GM23338 (cell line): ENCODE data around the gene GRID1. TPM values are rescaled to one million over a fixed set of nuclear protein-coding genes. Genes with fewer than 3 reads are reported as not detected.

Experiments used
- ATAC-seq: fragments of 200-7000 bp; cut with Tn5 transposase; 3 replicates; pipeline ENCODE4 v1.9.1; 2020
- DNase-seq: peaks from one replicate; pipeline ENCODE4 v3.0.0-alpha.2; 2015; ENCODE audit warnings: low spot score
- H2AFZ ChIP-seq: fragments of 200-600 bp; sonication (generic); 2 replicates; pipeline ENCODE4 v1.8.0; 2016; ENCODE audit warnings: antibody characterized with exemption, mild to moderate bottlenecking, moderate library complexity
- H3F3A ChIP-seq: fragments of 200-600 bp; sonication (generic); replicated peaks from 2 replicates; pipeline ENCODE4 v1.8.0; 2017; ENCODE audit warnings: antibody characterized with exemption, mixed run types, low read depth
- H3K27ac ChIP-seq: fragments of 200-600 bp; sonication (generic); 2 replicates; pipeline ENCODE4 v1.6.1; 2016; ENCODE audit warnings: low read depth
- H3K27me3 ChIP-seq: fragments of 200-600 bp; sonication (generic); 2 replicates; pipeline ENCODE4 v1.8.0; 2016; ENCODE audit warnings: mild to moderate bottlenecking, mixed run types, moderate library complexity; ENCODE audit not compliant: insufficient read depth
- H3K36me3 ChIP-seq: fragments of 200-600 bp; sonication (generic); 2 replicates; pipeline ENCODE4 v1.8.0; 2016; ENCODE audit warnings: mild to moderate bottlenecking; ENCODE audit not compliant: insufficient read depth
- H3K4me1 ChIP-seq: fragments of 200-600 bp; sonication (generic); 2 replicates; pipeline ENCODE4 v1.8.0; 2016; ENCODE audit warnings: mild to moderate bottlenecking, moderate library complexity; ENCODE audit not compliant: insufficient read depth
- H3K4me2 ChIP-seq: fragments of 200-600 bp; sonication (generic); 2 replicates; pipeline ENCODE4 v1.7.1; 2017; ENCODE audit warnings: mixed run types
- H3K4me3 ChIP-seq: fragments of 200-600 bp; sonication (generic); 2 replicates; pipeline ENCODE4 v1.6.1; 2016; ENCODE audit warnings: mixed run types
- H3K79me2 ChIP-seq: fragments of 200-600 bp; sonication (generic); replicated peaks from 2 replicates; pipeline ENCODE4 v1.8.0; 2017; ENCODE audit warnings: mild to moderate bottlenecking; ENCODE audit not compliant: insufficient read depth
- H3K9me2 ChIP-seq: fragments of 200-600 bp; sonication (generic); 2 replicates; pipeline ENCODE4 v1.8.0; 2017; ENCODE audit not compliant: insufficient read depth
- H4K20me1 ChIP-seq: fragments of 200-600 bp; sonication (generic); replicated peaks from 2 replicates; pipeline ENCODE4 v1.8.0; 2017; ENCODE audit warnings: mild to moderate bottlenecking; ENCODE audit not compliant: insufficient read depth
- H3K27ac Mint-ChIP-seq: 2 replicates; pipeline ENCODE4 v1.8.0; 2020; ENCODE audit warnings: inconsistent platforms, mild to moderate bottlenecking, moderate library complexity, mixed read lengths
- H3K27me3 Mint-ChIP-seq: 3 replicates; pipeline ENCODE4 v1.8.0; 2022; ENCODE audit warnings: low read depth, mild to moderate bottlenecking, moderate library complexity, mixed read lengths, inconsistent platforms; ENCODE audit not compliant: insufficient read depth, poor library complexity
- H3K36me3 Mint-ChIP-seq: 3 replicates; pipeline ENCODE4 v1.8.0; 2021; ENCODE audit warnings: low read depth, mild to moderate bottlenecking, inconsistent platforms, moderate library complexity, mixed read lengths
- H3K4me1 Mint-ChIP-seq: 3 replicates; pipeline ENCODE4 v1.8.0; 2020; ENCODE audit warnings: mild to moderate bottlenecking, inconsistent platforms, mixed read lengths
- H3K4me3 Mint-ChIP-seq: 3 replicates; pipeline ENCODE4 v1.8.0; 2021; ENCODE audit warnings: moderate library complexity, mild to moderate bottlenecking, inconsistent platforms, mixed read lengths
- H3K9me3 Mint-ChIP-seq: 3 replicates; pipeline ENCODE4 v1.8.0; 2020; ENCODE audit warnings: moderate library complexity, mild to moderate bottlenecking, inconsistent platforms, mixed read lengths
- CREB1 ChIP-seq: fragments of 250-450 bp; sonication (Bioruptor Pico); IDR thresholded peaks from 2 replicates; pipeline ENCODE4 v1.5.0; 2020; ENCODE audit warnings: low read depth, mild to moderate bottlenecking, moderate library complexity
- CTCF ChIP-seq, 2 experiments: fragments of 200-600 bp in 1 of 2; sonication (generic) in 1 of 2; conservative IDR thresholded peaks; 2 replicates each; pipeline versions ENCODE4 v1.5.1 to v1.6.1; 2016 to 2017; ENCODE audit warnings: antibody characterized with exemption in 2 of 2, low read depth in 2 of 2, mild to moderate bottlenecking in 2 of 2, moderate library complexity in 1 of 2
- EZH2 ChIP-seq: fragments of 200-600 bp; sonication (generic); IDR thresholded peaks from one replicate; pipeline ENCODE4 v1.8.0; 2017; ENCODE audit warnings: antibody characterized with exemption, mild to moderate bottlenecking, low read depth; ENCODE audit not compliant: unreplicated experiment
- EZH2phosphoT487 ChIP-seq: fragments of 200-600 bp; sonication (generic); IDR thresholded peaks from one replicate; pipeline ENCODE4 v1.8.1; 2018; ENCODE audit warnings: antibody characterized with exemption; ENCODE audit not compliant: unreplicated experiment
- JUNB ChIP-seq: IDR thresholded peaks from one replicate; pipeline ENCODE4 v1.6.1; 2016; ENCODE audit warnings: antibody characterized with exemption; ENCODE audit not compliant: unreplicated experiment
- NANOG ChIP-seq: IDR thresholded peaks from 2 replicates; pipeline ENCODE4 v1.6.1; 2016; ENCODE audit warnings: antibody characterized with exemption, borderline replicate concordance
- POLR2AphosphoS5 ChIP-seq: IDR thresholded peaks from 2 replicates; pipeline ENCODE4 v1.6.1; 2016; ENCODE audit warnings: antibody characterized with exemption, low read depth
- STAT1 ChIP-seq: IDR thresholded peaks from one replicate; pipeline ENCODE4 v1.6.1; 2016; ENCODE audit warnings: antibody characterized with exemption; ENCODE audit not compliant: unreplicated experiment
- ZNF114 ChIP-seq: fragments of 250-450 bp; sonication (Bioruptor Pico); IDR thresholded peaks from 2 replicates; pipeline ENCODE4 v1.5.0; 2020; ENCODE audit warnings: mild to moderate bottlenecking, moderate library complexity
- ZNF331 ChIP-seq: fragments of 250-450 bp; sonication (Bioruptor Pico); IDR thresholded peaks from 2 replicates; pipeline ENCODE4 v1.5.0; 2020; ENCODE audit warnings: low read depth, mild to moderate bottlenecking, moderate library complexity
- polyA plus RNA-seq: library from polyadenylated mRNA; unstranded; fragments of >200 nt; fragmentation: Nextera tagmentation; extraction: Ambion mirVana; gene quantifications from 2 replicates; pipeline ENCODE4 v1.2.1, GENCODE V29; 2016
- total RNA-seq: library from RNA; depleted of rRNA; stranded (reverse); fragments of >200 nt; shearing (Covaris generic); gene quantifications from 2 replicates; pipeline ENCODE4 v1.2.3, GENCODE V29; 2014
- TF ChIP-seq, protein P1 (sequence below): IDR thresholded peaks from 2 replicates; pipeline ENCODE4 v1.6.1; 2016; ENCODE audit warnings: antibody characterized with exemption
- TF ChIP-seq, protein P2 (sequence below): IDR thresholded peaks from one replicate; pipeline ENCODE4 v1.6.1; 2018; ENCODE audit warnings: antibody characterized with exemption; ENCODE audit not compliant: unreplicated experiment
- TF ChIP-seq, protein P3 (sequence below): fragments of 250-450 bp; sonication (Bioruptor Pico); IDR thresholded peaks from 2 replicates; pipeline ENCODE4 v1.5.0; 2020; ENCODE audit warnings: mild to moderate bottlenecking, moderate library complexity

GRID1 gene
- total and polyA plus RNA-seq, 2 experiments from 2014 or later, result 0.14 to 0.15 TPM

DNA sequence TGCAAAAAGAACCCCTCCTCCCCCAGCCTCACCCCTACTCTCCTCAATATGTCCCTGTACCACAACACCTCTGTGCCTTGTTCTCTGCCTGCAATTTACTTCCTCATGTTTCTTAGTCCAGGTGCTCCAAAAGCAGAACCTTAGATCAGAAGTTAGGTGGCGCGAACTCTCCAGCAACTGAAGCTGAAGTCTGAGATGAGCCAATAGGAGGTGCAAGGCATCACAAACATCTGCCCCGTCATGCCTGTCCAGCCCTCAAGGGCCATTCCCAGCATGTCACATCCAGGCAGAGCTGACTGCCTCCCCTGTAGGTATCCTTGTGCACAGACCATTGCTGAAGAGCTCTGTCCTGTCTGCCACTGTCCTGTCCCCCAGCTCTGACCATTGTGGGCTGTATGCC is 508.8 kb downstream of the GRID1 start:
- Histone ChIP-seq H3K9me2 (no peaks in the 10 kb centered on the region), H3K36me3 (no peaks in the 10 kb centered on the region; the same call in 1 of the 2 replicates), H3K79me2 (no peaks in the 10 kb centered on the region), H3K27ac (no peak overlapping the region), H3K4me3 (no peak overlapping the region), H3K4me2 (no peak overlapping the region), H3K4me1 (no peaks in the 10 kb centered on the region), H4K20me1 (no peaks in the 10 kb centered on the region), H3F3A (no peaks in the 10 kb centered on the region), H2AFZ (no peak overlapping the region), H3K27me3 (no peaks in the 10 kb centered on the region)
- H3K4me1 Mint-ChIP-seq, result peaks cover 2% of the 10 kb centered on the region; the same call in 1 of the 3 replicates
- no peak for ATAC-seq
- H3K4me3 Mint-ChIP-seq, result no peak overlapping the region
- H3K27me3 Mint-ChIP-seq, result peaks cover 16% of the 10 kb centered on the region
- DNase-seq, result no peak
- no peak overlapping the region for H3K27ac Mint-ChIP-seq
- peaks cover 20% of the 10 kb centered on the region for H3K36me3 Mint-ChIP-seq
- H3K9me3 Mint-ChIP-seq, result peaks cover 95% of the 10 kb centered on the region
- TF ChIP-seq STAT1 (no peak), POLR2AphosphoS5 (no peak), CTCF (conservative IDR thresholded peaks at IDR 0.05; ENCODE audit: low read depth in 2 of 2) (no peak), ZNF331 (no peak), EZH2phosphoT487 (no peak), EZH2 (no peak), JUNB (no peak), CREB1 (CRISPR knock-in tag) (no peak), NANOG (no peak), ZNF114 (no peak)
- TF ChIP-seq, protein P1, sequence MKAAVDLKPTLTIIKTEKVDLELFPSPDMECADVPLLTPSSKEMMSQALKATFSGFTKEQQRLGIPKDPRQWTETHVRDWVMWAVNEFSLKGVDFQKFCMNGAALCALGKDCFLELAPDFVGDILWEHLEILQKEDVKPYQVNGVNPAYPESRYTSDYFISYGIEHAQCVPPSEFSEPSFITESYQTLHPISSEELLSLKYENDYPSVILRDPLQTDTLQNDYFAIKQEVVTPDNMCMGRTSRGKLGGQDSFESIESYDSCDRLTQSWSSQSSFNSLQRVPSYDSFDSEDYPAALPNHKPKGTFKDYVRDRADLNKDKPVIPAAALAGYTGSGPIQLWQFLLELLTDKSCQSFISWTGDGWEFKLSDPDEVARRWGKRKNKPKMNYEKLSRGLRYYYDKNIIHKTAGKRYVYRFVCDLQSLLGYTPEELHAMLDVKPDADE, result no peak
- TF ChIP-seq, protein P2, sequence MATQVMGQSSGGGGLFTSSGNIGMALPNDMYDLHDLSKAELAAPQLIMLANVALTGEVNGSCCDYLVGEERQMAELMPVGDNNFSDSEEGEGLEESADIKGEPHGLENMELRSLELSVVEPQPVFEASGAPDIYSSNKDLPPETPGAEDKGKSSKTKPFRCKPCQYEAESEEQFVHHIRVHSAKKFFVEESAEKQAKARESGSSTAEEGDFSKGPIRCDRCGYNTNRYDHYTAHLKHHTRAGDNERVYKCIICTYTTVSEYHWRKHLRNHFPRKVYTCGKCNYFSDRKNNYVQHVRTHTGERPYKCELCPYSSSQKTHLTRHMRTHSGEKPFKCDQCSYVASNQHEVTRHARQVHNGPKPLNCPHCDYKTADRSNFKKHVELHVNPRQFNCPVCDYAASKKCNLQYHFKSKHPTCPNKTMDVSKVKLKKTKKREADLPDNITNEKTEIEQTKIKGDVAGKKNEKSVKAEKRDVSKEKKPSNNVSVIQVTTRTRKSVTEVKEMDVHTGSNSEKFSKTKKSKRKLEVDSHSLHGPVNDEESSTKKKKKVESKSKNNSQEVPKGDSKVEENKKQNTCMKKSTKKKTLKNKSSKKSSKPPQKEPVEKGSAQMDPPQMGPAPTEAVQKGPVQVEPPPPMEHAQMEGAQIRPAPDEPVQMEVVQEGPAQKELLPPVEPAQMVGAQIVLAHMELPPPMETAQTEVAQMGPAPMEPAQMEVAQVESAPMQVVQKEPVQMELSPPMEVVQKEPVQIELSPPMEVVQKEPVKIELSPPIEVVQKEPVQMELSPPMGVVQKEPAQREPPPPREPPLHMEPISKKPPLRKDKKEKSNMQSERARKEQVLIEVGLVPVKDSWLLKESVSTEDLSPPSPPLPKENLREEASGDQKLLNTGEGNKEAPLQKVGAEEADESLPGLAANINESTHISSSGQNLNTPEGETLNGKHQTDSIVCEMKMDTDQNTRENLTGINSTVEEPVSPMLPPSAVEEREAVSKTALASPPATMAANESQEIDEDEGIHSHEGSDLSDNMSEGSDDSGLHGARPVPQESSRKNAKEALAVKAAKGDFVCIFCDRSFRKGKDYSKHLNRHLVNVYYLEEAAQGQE, result no peak
- TF ChIP-seq, protein P3, sequence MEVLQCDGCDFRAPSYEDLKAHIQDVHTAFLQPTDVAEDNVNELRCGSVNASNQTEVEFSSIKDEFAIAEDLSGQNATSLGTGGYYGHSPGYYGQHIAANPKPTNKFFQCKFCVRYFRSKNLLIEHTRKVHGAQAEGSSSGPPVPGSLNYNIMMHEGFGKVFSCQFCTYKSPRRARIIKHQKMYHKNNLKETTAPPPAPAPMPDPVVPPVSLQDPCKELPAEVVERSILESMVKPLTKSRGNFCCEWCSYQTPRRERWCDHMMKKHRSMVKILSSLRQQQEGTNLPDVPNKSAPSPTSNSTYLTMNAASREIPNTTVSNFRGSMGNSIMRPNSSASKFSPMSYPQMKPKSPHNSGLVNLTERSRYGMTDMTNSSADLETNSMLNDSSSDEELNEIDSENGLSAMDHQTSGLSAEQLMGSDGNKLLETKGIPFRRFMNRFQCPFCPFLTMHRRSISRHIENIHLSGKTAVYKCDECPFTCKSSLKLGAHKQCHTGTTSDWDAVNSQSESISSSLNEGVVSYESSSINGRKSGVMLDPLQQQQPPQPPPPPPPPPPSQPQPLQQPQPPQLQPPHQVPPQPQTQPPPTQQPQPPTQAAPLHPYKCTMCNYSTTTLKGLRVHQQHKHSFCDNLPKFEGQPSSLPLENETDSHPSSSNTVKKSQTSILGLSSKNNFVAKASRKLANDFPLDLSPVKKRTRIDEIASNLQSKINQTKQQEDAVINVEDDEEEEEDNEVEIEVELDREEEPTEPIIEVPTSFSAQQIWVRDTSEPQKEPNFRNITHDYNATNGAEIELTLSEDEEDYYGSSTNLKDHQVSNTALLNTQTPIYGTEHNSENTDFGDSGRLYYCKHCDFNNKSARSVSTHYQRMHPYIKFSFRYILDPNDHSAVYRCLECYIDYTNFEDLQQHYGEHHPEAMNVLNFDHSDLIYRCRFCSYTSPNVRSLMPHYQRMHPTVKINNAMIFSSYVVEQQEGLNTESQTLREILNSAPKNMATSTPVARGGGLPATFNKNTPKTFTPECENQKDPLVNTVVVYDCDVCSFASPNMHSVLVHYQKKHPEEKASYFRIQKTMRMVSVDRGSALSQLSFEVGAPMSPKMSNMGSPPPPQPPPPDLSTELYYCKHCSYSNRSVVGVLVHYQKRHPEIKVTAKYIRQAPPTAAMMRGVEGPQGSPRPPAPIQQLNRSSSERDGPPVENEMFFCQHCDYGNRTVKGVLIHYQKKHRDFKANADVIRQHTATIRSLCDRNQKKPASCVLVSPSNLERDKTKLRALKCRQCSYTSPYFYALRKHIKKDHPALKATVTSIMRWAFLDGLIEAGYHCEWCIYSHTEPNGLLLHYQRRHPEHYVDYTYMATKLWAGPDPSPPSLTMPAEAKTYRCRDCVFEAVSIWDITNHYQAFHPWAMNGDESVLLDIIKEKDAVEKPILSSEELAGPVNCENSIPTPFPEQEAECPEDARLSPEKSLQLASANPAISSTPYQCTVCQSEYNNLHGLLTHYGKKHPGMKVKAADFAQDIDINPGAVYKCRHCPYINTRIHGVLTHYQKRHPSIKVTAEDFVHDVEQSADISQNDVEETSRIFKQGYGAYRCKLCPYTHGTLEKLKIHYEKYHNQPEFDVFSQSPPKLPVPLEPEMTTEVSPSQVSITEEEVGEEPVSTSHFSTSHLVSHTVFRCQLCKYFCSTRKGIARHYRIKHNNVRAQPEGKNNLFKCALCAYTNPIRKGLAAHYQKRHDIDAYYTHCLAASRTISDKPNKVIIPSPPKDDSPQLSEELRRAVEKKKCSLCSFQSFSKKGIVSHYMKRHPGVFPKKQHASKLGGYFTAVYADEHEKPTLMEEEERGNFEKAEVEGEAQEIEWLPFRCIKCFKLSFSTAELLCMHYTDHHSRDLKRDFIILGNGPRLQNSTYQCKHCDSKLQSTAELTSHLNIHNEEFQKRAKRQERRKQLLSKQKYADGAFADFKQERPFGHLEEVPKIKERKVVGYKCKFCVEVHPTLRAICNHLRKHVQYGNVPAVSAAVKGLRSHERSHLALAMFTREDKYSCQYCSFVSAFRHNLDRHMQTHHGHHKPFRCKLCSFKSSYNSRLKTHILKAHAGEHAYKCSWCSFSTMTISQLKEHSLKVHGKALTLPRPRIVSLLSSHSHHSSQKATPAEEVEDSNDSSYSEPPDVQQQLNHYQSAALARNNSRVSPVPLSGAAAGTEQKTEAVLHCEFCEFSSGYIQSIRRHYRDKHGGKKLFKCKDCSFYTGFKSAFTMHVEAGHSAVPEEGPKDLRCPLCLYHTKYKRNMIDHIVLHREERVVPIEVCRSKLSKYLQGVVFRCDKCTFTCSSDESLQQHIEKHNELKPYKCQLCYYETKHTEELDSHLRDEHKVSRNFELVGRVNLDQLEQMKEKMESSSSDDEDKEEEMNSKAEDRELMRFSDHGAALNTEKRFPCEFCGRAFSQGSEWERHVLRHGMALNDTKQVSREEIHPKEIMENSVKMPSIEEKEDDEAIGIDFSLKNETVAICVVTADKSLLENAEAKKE (CRISPR knock-in tag), result no peak
